DMS53 (cell line): ENCODE measurements around the gene HDLBP.

Source experiments
- DNase-seq: peaks from one replicate; lab custom pipeline; 2025; lab: John Stamatoyannopoulos, UW

HDLBP gene

DNA sequence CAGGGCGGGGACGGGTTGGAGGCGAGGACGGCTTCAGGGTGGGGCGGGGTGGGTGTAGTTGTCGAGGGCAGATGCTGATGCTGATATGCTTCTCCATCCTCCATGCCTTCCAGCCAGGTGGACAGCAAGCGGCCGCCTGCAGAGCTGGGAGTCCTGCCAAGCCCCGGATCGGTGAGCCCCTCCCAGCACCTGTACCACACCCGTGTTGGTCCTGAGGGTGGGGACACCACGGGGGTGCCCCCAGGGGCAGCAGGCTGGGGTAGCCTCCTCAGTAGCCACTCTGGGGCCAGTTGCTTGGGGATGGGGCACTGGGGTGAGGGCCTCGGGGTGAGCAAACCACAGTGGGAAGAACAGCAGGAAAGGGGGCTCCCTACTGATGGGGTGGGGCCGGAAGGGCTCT, 124.4 kb downstream of the HDLBP start:
- DNase-seq, result no peak

DNA sequence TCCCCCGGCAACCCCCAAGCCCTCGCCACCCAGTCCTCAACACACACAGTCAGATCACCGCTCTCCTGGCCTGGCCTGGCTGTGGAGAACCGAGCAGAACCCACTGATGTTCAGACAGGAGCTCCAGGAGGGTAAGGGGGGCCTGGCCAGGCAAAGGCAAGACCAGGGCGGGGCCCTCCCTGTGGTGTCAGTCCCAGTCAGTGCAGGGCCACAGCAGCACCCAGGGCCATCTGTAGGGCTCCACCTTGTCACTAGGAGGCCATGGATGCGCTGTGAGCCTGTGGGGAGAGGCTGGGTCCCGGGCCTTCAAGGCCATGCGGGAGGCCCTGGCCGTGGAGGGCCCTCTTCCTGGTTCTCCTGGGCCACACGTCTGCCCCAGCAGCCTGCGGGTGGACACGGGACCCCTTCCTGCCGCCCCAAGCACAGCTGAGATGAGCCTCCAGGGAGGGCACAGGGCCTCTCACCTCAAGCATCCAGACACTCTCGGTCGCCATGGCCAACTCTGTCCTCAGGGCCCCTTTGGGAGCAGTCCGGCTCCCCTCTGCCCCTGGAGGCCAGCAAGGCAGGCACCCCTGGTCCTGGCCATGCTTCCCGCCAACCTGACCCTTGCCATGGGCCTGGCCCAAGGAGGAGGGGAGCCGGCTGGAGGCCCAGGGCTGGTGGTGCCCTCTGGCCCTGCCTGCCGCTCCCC, 125.0 kb downstream of the HDLBP start:
- no peak for DNase-seq

DNA sequence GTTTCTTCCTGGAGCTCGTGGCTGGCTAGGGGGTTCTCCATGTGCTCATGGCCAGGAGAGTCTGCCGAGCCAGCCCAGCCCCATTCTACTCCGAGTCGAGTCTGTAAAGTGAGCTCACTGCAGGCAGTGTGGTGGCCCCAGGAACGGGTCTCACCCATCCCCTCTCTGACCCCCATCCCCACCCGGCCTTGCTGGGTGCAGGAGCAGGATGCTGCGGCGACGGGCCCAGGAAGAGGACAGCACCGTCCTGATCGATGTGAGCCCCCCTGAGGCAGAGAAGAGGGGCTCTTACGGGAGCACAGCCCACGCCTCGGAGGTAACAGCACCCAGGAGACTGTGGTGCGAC, 125.6 kb downstream of the HDLBP start:
- no peak for DNase-seq

DNA sequence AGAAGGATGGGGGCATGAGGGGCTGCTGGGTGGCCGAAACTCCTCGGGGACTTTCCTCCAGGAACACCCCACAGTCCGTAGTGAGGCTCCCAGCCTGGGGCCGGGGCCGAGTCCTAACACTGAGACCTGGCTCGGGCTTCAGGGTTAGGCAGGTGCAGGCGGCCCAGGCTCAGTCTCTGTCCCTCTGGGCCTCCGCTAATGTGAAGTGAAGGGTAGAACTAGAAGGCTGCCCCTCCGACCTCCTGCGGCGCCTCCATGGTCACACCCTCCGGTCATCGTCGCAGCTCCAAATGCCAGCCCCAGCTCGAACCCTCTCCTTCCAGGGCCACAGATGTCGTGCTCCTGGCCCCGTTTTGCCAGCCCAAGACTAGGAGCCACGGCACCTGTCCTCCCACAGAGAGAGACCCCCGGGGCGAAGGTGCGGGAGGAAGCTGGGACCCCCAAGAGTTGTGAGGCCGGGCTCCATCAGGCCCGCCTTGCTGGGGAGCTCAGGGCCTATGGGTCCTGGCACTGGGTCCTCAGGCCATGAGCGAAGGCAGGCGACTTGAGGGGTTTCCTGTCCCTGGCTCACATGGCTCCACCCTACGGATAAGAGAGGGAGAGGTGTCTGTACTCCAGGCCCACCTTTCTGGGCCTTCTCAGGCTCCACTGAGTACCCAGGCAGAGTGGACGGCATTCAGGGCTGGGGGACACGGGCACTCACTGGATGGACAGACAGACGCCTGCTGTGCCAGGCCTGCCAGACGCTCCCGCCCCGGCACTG, 126.2 kb downstream of the HDLBP start:
- DNase-seq, result no peak

DNA sequence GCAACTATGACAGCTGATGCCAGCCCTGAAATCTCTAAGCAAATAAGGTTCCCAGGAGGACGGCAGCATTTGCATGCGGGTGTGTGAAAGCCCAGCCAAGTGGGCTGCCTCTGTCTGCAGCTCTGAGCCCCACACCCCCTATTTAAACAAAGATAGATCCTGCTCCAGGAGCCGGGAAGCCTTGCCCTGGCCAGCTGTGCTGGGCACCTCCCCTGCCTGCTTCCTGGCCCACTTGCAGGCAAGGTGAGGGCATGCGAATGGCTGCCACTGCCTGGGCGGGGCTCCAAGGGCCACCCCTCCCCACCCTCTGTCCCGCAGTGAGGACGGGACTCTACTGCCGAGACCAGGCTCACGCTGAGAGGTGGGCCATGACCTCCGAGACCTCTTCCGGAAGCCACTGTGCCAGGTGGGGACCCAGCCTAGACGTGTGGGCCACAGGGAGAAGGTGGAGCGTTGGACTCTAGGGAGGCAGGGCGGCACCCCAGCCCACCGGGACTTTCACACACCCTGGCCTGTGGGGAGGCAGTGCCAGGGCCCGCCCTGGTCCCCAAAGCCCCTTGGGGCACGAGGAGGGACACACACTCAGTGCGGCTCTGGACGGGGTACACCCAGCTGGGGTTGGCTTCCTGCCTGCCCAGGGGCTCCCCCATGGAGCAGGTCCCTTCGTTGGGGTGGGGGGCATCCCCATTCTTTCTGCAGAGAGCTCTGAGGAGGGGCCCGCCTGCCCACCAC, 126.9 kb downstream of the HDLBP start, which contains the start of gene ANO7:
TSS of gene ANO7 (plus strand) at position 317 of the 732 bp plus-strand sequence. CDS start 1,387 bp downstream, outside the sequence.
- peak; percentile 79 for DNase-seq

DNA sequence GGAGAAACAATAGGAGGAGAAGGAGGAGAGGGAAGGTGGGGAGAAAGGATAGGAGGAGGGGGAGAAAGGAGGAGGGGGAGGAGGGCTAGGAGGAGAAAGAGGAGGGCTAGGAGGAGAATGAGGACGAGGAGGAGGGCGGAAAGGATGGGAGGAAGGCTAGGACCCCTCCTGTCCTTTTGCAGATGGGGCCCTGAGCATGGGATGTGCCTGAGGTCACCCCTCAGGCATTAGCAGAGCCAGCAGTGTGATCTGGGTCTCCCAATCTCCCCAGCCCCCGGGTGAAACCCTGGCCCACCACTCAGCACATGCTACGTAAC, 127.6 kb downstream of the HDLBP start:
- DNase-seq, result no peak

DNA sequence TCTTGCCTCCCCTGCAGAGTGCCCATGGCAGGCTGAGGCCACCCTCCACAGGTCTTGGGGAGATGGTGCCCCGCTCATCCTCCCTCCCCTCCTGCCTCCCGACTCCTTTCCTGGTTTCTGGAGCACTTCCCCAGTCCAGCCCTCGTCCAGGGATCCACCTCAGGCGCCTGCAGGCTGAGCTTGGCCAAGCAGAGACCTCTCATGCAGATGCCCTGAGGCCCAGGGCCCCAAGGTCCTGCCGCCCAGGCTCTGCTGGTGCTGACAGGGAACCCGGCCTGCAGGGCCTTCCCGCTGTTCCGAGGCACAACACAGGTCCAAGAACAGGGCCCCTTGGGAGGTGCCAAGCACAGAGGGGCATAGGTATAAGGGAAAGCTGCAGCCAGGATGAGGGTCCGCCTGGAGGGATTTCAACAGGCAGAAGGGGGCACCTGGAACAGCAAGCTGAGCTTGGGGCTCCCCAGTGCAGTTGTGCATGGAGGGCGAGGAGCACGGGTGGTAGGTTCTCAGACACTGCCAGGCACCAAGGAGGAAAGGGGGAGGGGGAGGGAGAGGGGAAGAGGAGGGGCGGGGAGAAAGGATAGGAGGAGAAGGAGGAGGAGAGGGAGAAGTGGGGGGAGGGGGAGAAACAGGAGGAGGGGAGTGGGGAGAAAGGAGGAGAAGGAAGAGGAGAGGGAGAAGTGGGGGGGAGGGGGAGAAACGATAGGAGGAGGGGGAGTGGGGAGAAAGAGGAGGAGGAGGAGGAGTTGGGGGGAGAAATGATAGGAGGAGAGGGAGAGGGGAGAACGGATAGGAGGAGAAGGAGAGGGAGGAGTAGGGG, 128.2 kb downstream of the HDLBP start:
- DNase-seq, result no peak

DNA sequence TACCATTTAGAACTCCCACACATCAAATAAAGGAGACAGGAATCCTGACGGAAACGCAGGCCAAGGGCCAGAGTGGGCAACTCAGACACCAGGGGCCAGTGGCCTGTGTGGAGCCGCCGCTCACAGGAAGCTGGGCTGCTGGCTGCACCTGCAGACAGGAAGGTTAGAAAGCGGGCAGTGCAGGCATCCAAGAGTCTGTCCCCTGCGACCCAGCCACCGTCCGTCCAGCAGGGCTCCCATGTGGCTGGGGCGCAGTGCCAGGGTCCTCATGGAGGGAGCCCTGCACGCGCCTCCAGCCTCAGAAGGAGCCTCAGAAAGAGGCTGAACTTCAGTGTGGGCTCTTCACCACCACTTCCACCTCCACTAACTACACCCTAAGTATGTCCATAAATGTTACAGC, 129.5 kb downstream of the HDLBP start:
- no peak for DNase-seq

DNA sequence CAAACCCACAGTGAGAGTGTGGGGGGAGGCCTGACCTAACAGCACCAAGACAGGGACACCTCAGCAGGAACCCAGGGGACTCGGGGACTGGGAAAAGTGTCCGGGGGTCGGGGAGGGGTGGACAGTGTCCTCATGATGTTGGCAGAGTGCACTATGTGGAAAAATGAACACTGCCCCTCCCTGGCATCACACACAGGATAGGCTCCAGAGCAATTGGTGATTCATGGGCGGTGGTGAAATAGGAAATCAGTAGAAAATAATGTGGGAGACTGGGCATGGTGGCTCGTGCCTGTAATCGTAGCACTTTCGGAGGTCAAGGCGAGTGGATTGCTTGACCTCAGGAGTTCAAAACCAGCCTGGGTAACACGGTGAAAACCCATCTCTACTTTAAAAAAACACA, 130.6 kb downstream of the HDLBP start:
- no peak for DNase-seq

DNA sequence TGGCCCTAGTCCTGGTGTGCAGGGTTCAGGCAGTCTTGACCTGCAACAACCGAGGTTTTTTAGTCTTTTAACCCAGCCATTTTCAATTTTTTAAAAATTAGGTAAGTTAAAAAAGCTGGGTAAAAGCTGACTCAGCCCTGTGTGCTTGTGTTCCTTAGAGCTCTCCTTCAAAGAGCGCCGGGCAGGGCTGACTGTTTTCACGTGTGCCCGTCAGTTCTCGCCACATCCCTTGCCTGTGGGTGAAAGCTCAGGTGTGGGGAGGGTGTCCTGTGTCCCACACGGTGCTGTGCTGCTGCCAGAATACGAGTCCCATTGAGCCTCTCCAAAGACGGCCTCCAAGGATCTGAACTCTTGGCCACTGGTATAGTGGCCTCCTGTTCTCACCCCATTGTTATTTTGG, 132.3 kb downstream of the HDLBP start:
- no peak for DNase-seq

DNA sequence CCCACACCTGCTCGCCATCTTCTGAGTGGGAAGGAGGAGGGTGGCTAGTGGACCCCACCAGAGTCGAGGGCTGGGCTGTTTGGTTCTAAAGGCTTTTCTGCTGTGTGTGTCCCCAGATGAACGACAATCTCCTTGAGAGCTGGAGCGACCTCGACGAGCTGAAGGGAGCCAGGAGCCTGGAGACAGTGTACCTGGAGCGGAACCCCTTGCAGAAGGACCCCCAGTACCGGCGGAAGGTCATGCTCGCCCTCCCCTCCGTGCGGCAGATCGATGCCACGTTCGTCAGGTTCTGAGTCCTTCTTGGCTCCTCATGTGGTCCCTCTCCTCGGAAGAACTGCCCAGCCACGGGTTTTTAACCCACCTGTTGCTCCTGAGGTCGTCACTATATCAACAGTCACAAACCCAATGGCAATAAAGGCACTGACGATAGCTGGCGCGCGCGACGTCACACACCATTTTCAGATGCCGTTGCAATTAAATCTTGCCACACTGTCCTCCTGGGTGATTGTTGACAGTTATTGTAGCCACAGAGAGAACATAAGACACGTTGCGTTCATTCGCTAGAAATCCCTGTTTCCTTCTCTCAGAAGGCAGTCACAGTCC, 132.8 kb downstream of the HDLBP start:
- DNase-seq, result no peak

DNA sequence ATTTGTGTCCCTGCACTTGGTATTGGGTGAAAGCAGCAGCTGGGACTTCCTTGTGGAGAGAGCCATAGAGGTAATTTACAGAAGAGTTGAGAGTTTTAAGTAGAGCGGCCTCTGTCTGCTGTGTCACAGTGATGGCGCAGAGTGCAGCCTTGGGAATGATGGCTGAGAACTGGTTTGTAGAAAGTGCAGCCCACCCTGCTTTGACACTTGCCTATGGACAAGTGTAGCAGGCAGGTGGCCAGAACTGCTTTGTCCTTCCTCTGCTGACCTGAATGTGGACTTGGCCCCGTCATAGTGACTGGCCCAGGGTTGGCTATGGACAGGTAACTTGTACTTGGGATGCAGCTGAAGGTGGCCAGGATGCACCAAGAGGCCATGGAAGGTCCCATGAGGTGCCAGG, 133.3 kb downstream of the HDLBP start:
- DNase-seq, result no peak

DNA sequence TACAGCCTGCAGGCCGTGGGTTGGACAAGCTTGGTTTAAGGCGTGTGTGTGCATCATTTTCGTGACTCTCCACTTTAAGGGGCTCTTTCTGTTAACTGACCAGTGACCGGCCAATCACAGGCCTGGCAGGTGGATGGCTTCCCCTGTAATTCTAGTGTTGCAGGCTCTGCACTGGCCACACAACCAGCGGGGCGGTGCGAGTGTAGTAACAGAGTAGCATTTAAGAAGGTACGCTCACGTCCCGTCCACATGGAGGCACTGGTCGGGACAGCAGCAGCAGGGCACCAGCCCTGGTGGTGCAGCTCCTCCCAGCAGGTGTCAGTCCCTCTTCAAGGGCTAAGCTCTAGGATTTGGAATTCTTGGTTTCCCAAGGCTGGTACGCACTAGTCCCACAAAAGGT, 135.0 kb downstream of the HDLBP start:
- DNase-seq, result no peak

DNA sequence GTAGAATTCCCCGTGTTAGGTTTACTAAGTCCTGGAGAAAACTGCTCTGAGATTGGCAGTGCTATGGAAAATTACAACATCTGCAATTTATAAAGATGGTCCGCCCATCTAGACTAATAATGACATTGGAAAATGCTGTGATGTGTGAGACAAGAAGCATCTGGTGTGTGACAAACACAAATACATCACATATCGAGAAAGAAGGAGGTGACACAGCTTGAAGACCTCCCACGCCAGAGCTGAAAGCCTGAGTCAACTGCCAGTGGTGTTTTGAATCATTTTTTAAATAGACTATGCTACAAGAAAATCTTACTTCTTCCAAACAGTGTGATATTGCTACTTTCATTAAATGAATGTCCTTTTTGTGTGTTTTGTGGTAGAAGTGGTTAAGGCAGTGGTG, 135.6 kb downstream of the HDLBP start:
- no peak for DNase-seq

DNA sequence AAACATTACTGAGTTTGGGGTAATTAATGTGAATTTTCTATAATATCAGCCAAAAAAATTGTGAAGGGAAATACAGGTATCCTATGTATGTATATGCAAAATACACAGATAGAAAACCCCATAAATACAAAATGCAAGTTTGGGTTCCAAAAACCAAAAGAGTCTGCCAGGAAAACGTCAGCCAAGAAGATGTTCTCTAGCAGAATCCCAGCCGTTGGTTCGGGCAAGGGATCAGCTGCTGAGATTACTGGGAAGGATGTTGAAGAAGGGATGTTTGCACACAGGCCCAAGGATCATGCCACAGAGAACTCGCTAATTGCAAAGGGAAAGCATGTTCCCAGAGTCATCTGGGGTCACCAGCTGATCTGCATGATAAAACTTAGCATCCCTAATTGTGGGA, 136.5 kb downstream of the HDLBP start:
- no peak for DNase-seq

DNA sequence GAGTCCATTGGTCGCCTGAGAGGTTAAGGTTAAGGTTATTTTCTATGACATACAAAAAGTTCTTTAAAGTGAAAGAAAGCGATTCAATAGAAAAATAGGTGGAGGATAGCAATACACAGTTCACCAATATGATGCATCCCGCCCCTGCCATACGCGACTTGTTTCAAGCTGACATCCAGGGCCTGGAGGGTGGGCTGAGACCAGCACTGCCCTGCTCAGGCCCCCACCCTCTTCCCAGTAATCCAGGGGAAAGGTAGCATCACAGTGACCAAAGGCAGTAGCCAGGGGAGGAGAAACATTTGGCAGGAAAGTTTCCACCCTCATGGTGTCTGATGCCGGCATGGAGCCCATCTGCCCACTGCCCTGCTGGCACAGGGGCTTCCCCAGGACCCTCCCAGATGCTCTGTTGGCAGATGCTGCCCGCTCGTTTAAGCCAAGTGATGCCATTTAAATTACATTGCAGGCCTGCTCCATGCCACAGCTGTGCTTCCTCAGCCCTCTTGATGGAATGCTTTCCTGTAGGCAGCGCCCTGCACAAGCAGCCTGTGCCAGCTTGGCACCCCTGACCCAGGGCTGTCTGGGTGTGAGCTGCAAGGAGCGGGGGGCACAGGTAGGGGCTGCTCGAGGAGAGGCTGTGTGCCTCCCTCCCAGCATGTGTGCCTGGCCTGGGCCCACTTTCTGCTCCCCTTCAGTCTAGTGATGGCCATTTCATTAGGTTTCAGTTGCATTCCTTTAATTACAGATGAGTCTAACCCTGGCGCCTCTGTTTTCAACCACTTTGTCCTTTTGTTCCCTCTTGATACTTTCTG, 137.7 kb downstream of the HDLBP start:
- no peak for DNase-seq
